GM19452 (cell line): Measurements from ENCODE around the gene QSOX1.

Source experiments
- ATAC-seq: cut with Tn5 transposase; IDR thresholded peaks from one replicate; pipeline ENCODE4 v1.9.1; 2021; ENCODE audit not compliant: unreplicated experiment

QSOX1 gene

GRCh38 chr1:180206581-180206980 is 51.9 kb downstream of the QSOX1 start:
- no peak for ATAC-seq

- ATAC-seq, result no peak
These were observed 53.6 kb downstream of the QSOX1 start for GRCh38 chr1:180208264-180208663.

GRCh38 chr1:180210008-180210620 is 55.4 kb downstream of the QSOX1 start:
- no peak for ATAC-seq

GRCh38 chr1:180211156-180211859 is 56.6 kb downstream of the QSOX1 start:
- no peak for ATAC-seq

GRCh38 chr1:180211860-180212229 is 57.2 kb downstream of the QSOX1 start:
- no peak for ATAC-seq

- no peak for ATAC-seq
These were observed 58.9 kb downstream of the QSOX1 start for GRCh38 chr1:180213401-180214170.

GRCh38 chr1:180215856-180216625 is 61.4 kb downstream of the QSOX1 start:
- ATAC-seq, result no peak

GRCh38 chr1:180217006-180217405 is 62.3 kb downstream of the QSOX1 start:
- no peak for ATAC-seq

- no peak for ATAC-seq
These were observed 64.4 kb downstream of the QSOX1 start for GRCh38 chr1:180218806-180219765.

GRCh38 chr1:180219776-180220175 is 65.1 kb downstream of the QSOX1 start:
- no peak for ATAC-seq

- ATAC-seq, result no peak
These were observed 66.8 kb downstream of the QSOX1 start for GRCh38 chr1:180221462-180221861.

GRCh38 chr1:180224902-180225301 is 70.2 kb downstream of the QSOX1 start:
- no peak for ATAC-seq

GRCh38 chr1:180225403-180225802 is 70.7 kb downstream of the QSOX1 start:
- ATAC-seq, result no peak

GRCh38 chr1:180227861-180228647 is 73.4 kb downstream of the QSOX1 start:
- ATAC-seq, result no peak

- no peak for ATAC-seq
These were observed 74.2 kb downstream of the QSOX1 start for GRCh38 chr1:180228648-180229482.

- no peak for ATAC-seq
These were observed 75.1 kb downstream of the QSOX1 start, which contains the start of gene LHX4 for GRCh38 chr1:180229483-180230415. Gene LHX4 (plus strand): TSS chr1:180230264. CDS start chr1:180230530, 266 bp downstream.

GRCh38 chr1:180230416-180230790 is 75.7 kb downstream of the QSOX1 start:
- no peak for ATAC-seq
